T-helper 2 cell treated with Interferon-gamma antibody and Interleukin-4, amounts not matched to agents 5 μg/mL and 100 μg/mL, for 36 hours (primary cell): ENCODE data around the gene RUNX1.

ENCODE experiments used
- DNase-seq: peaks from one replicate; pipeline ENCODE4 v3.0.0; 2021; ENCODE audit warnings: low spot score
- H3K27ac Mint-ChIP-seq: one replicate; pipeline ENCODE4 v1.8.0; 2021; ENCODE audit warnings: mild to moderate bottlenecking, mixed read lengths
- H3K27me3 Mint-ChIP-seq: one replicate; pipeline ENCODE4 v1.8.0; 2021; ENCODE audit warnings: low read depth, mixed read lengths
- H3K36me3 Mint-ChIP-seq: one replicate; pipeline ENCODE4 v1.8.0; 2021; ENCODE audit warnings: low read depth, mixed read lengths
- H3K4me1 Mint-ChIP-seq: one replicate; pipeline ENCODE4 v1.8.0; 2021; ENCODE audit warnings: low read depth, mixed read lengths
- H3K4me3 Mint-ChIP-seq: one replicate; pipeline ENCODE4 v1.8.0; 2022; ENCODE audit warnings: mild to moderate bottlenecking, moderate library complexity, mixed read lengths
- H3K9me3 Mint-ChIP-seq: one replicate; pipeline ENCODE4 v1.8.0; 2021; ENCODE audit warnings: mixed read lengths

The RUNX1 gene

DNA sequence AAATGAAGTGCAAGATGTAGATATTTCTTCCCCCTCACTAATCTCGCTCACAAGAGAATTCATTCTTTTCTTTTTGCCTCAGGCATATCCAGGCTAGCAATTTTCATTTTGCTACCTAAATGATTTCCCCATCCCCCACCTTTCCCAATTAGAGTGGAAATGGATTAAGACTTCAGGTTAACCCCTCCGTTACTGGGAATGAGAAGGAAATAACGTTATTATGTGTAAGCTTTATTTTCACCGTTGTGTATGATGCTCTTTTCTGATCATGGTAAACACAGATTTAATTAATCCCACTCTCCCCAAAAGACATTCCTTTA lies 143.9 kb downstream of the RUNX1 start:
- no peaks in the 10 kb centered on the region for H3K27me3 Mint-ChIP-seq
- H3K4me3 Mint-ChIP-seq: no peak overlapping the region
- peaks cover 12% of the 10 kb centered on the region for H3K36me3 Mint-ChIP-seq
- DNase-seq: no peak
- H3K9me3 Mint-ChIP-seq: no peaks in the 10 kb centered on the region
- H3K4me1 Mint-ChIP-seq: peaks cover 30% of the 10 kb centered on the region
- no peak overlapping the region for H3K27ac Mint-ChIP-seq

GRCh38 chr21:34904526-34905217 lies 144.4 kb downstream of the RUNX1 start:
- H3K9me3 Mint-ChIP-seq: no peaks in the 10 kb centered on the region
- no peaks in the 10 kb centered on the region for H3K27me3 Mint-ChIP-seq
- peaks cover 7% of the 10 kb centered on the region for H3K36me3 Mint-ChIP-seq
- DNase-seq: no peak
- H3K27ac Mint-ChIP-seq: no peak overlapping the region
- peaks cover 25% of the 10 kb centered on the region for H3K4me1 Mint-ChIP-seq
- no peak overlapping the region for H3K4me3 Mint-ChIP-seq

- Mint-ChIP-seq H3K4me1 (peaks cover 15% of the 10 kb centered on the region), H3K27me3 (no peaks in the 10 kb centered on the region), H3K36me3 (peaks cover 39% of the 10 kb centered on the region), H3K9me3 (no peaks in the 10 kb centered on the region), H3K4me3 (no peak overlapping the region), H3K27ac (no peak overlapping the region)
- DNase-seq: no peak
Measured at GRCh38 chr21:34900376-34900775, 148.7 kb downstream of the RUNX1 start.

DNA sequence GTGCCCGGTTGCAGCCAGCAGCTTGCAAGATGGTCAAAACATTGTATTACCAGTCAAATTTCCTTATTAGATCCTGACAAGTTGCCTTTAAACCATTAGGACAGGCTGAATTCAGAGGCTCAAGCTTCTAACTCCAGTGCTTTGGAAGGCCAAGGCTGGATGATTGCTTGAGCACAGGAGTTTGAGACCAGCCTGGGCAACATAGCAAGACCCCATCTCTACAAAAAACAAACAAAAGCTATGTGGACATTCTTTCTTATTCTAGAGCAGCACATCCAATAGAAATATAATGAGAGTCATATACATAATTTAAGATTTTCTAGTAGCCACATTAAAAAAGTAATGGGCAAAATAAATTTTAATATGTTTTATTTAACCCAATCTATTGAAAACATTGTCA lies 149.3 kb downstream of the RUNX1 start:
- Mint-ChIP-seq H3K4me3 (no peak overlapping the region), H3K9me3 (no peaks in the 10 kb centered on the region), H3K27ac (no peak overlapping the region), H3K27me3 (no peaks in the 10 kb centered on the region), H3K36me3 (peaks cover 39% of the 10 kb centered on the region), H3K4me1 (peaks cover 19% of the 10 kb centered on the region)
- no peak for DNase-seq

- Mint-ChIP-seq H3K9me3 (no peaks in the 10 kb centered on the region), H3K27ac (no peak overlapping the region), H3K4me3 (no peak overlapping the region), H3K36me3 (peaks cover 39% of the 10 kb centered on the region), H3K4me1 (peaks cover 22% of the 10 kb centered on the region), H3K27me3 (no peaks in the 10 kb centered on the region)
- no peak for DNase-seq
Measured at GRCh38 chr21:34899302-34899701, 149.8 kb downstream of the RUNX1 start.

- no peaks in the 10 kb centered on the region for H3K9me3 Mint-ChIP-seq
Measured at GRCh38 chr21:34897828-34898227, 151.3 kb downstream of the RUNX1 start.

GRCh38 chr21:34894401-34894800 lies 154.7 kb downstream of the RUNX1 start:
- DNase-seq: no peak
- no peak overlapping the region for H3K27ac Mint-ChIP-seq
- H3K9me3 Mint-ChIP-seq: no peaks in the 10 kb centered on the region
- peaks cover 38% of the 10 kb centered on the region for H3K36me3 Mint-ChIP-seq
- H3K4me3 Mint-ChIP-seq: no peak overlapping the region
- peaks cover 37% of the 10 kb centered on the region for H3K4me1 Mint-ChIP-seq
- H3K27me3 Mint-ChIP-seq: no peaks in the 10 kb centered on the region

More at GRCh38 chr21:34897828-34898227, 151.3 kb downstream of the RUNX1 start:
- Mint-ChIP-seq H3K27ac (no peak overlapping the region), H3K4me1 (peaks cover 31% of the 10 kb centered on the region), H3K4me3 (no peak overlapping the region), H3K36me3 (peaks cover 39% of the 10 kb centered on the region), H3K27me3 (no peaks in the 10 kb centered on the region)
- no peak for DNase-seq

- DNase-seq: no peak
- H3K4me1 Mint-ChIP-seq: peaks cover 43% of the 10 kb centered on the region
- peaks cover 28% of the 10 kb centered on the region for H3K36me3 Mint-ChIP-seq
- peak overlapping the region; percentile 47 for H3K27ac Mint-ChIP-seq
- no peaks in the 10 kb centered on the region for H3K9me3 Mint-ChIP-seq
- peaks cover 2% of the 10 kb centered on the region for H3K27me3 Mint-ChIP-seq
- peak overlapping the region; percentile 61 for H3K4me3 Mint-ChIP-seq
Measured at GRCh38 chr21:34892209-34892608, 156.9 kb downstream of the RUNX1 start.

DNA sequence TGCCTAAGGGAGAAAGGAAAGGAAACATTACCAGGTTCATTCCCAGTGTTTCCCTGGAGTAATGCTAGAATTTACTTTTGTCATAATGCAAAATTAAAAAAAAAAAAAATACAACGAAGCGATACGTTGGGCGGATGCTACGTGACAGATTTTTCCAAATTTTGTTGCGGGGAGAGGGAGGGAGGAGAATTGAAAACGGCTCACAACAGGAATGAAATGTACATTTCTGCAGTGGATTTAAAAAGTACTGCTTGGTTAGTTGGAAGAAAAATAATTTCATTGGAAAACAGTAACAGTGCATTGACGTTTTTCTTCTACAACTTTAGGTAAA lies 157.5 kb downstream of the RUNX1 start:
- Mint-ChIP-seq H3K36me3 (peaks cover 22% of the 10 kb centered on the region), H3K9me3 (no peaks in the 10 kb centered on the region), H3K27me3 (peaks cover 2% of the 10 kb centered on the region), H3K4me3 (peak overlapping the region; percentile 61), H3K27ac (no peak overlapping the region), H3K4me1 (peaks cover 38% of the 10 kb centered on the region)
- no peak for DNase-seq

DNA sequence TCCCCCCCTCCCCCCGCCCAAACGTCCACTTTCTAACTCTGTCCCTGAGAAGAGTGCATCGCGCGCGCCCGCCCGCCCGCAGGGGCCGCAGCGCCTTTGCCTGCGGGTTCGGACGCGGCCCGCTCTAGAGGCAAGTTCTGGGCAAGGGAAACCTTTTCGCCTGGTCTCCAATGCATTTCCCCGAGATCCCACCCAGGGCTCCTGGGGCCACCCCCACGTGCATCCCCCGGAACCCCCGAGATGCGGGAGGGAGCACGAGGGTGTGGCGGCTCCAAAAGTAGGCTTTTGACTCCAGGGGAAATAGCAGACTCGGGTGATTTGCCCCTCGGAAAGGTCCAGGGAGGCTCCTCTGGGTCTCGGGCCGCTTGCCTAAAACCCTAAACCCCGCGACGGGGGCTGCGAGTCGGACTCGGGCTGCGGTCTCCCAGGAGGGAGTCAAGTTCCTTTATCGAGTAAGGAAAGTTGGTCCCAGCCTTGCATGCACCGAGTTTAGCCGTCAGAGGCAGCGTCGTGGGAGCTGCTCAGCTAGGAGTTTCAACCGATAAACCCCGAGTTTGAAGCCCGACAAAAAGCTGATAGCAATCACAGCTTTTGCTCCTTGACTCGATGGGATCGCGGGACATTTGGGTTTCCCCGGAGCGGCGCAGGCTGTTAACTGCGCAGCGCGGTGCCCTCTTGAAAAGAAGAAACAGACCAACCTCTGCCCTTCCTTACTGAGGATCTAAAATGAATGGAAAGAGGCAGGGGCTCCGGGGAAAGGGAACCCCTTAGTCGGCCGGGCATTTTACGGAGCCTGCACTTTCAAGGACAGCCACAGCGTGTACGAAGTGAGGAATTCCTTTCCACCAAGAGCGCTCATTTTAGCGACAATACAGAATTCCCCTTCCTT lies 158.1 kb downstream of the RUNX1 start:
- Mint-ChIP-seq H3K27me3 (peaks cover 2% of the 10 kb centered on the region), H3K36me3 (peaks cover 23% of the 10 kb centered on the region), H3K27ac (peak overlapping the region; percentile 31), H3K9me3 (no peaks in the 10 kb centered on the region), H3K4me1 (peaks cover 35% of the 10 kb centered on the region), H3K4me3 (peak overlapping the region; percentile 61)
- no peak for DNase-seq

DNA sequence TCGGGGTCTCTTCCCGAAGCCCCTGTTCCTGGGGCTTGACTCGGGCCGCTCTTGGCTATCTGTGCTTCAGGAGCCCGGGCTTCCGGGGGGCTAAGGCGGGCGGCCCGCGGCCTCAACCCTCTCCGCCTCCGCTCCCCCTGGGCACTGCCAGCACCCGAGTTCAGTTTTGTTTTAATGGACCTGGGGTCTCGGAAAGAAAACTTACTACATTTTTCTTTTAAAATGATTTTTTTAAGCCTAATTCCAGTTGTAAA lies 158.7 kb downstream of the RUNX1 start:
- Mint-ChIP-seq H3K27me3 (peaks cover 2% of the 10 kb centered on the region), H3K4me1 (peaks cover 33% of the 10 kb centered on the region), H3K27ac (no peak overlapping the region), H3K4me3 (peak overlapping the region; percentile 21), H3K36me3 (peaks cover 23% of the 10 kb centered on the region), H3K9me3 (no peaks in the 10 kb centered on the region)
- no peak for DNase-seq

- DNase-seq: peak; percentile 85
- Mint-ChIP-seq H3K36me3 (peaks cover 27% of the 10 kb centered on the region), H3K9me3 (no peaks in the 10 kb centered on the region), H3K27ac (peak overlapping the region; percentile 20), H3K4me3 (peak overlapping the region; percentile 21), H3K27me3 (peaks cover 2% of the 10 kb centered on the region), H3K4me1 (peaks cover 29% of the 10 kb centered on the region)
Measured at GRCh38 chr21:34889676-34890469, 159.2 kb downstream of the RUNX1 start.

GRCh38 chr21:34889320-34889675 lies 159.8 kb downstream of the RUNX1 start:
- Mint-ChIP-seq H3K4me1 (peaks cover 30% of the 10 kb centered on the region), H3K9me3 (no peaks in the 10 kb centered on the region), H3K27me3 (peaks cover 2% of the 10 kb centered on the region), H3K36me3 (peaks cover 31% of the 10 kb centered on the region), H3K27ac (peak overlapping the region; percentile 95), H3K4me3 (peak overlapping the region; percentile 92)
- DNase-seq: peak; percentile 59
